ENCODE data around the gene VCAN.

- TF ChIP-seq GATA3 (IDR thresholded peaks at IDR 0.05; ENCODE audit: low read depth, low read length): no peak
- TF ChIP-seq GATA2 (IDR thresholded peaks at IDR 0.05; ENCODE audit: low read depth, low read length): no peak
These were observed 38.0 kb downstream of the VCAN start for GRCh38 chr5:83509540-83509939.
